ENCODE measurements around the gene CISH.

Gene CISH

DNA sequence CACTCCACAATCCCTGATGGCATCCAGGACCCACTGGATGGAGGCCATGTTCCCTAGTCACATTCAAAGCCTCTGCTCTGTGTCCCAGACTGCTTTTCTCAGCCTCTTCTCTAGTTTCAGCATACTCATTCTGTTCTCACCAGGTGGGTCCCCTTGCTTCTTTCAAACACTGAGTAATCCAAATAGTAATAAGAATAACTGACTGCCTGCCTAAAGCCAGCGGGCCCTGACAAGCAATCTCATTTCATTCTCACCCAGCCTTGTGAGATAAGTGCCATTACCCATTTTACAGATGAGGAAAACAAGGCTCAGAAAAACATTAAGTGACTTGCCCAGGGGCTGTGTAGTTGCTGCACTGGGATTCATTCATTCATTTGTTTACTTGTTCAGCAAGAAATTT, 30.8 kb upstream of the CISH start:
- DNase-seq: no peak
- intact Hi-C loops (cut with DNase I): no loop called here

DNA sequence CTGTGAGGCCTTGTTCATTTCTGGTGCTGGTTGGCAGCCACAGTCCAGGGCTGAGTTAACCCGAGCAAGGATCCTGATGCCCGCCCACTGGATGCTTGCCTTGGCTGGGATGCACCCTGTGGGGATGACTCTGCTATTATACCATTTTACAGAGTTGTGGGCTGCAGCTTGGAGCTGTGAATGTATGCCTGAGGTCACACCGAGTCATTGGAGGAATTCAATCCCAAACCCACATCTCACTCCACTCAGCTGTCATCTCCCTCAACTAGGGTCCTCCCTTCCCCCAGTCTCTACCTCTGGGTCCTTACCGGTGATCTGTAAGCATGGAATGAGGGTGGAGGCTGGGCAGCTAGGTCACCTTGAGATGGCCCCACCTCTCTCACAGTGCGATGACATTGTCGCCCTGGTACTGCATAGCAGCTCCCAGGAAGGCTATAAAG, 27.5 kb upstream of the CISH start:
- DNase-seq: no peak
- intact Hi-C loops (cut with DNase I): no loop called here

DNA sequence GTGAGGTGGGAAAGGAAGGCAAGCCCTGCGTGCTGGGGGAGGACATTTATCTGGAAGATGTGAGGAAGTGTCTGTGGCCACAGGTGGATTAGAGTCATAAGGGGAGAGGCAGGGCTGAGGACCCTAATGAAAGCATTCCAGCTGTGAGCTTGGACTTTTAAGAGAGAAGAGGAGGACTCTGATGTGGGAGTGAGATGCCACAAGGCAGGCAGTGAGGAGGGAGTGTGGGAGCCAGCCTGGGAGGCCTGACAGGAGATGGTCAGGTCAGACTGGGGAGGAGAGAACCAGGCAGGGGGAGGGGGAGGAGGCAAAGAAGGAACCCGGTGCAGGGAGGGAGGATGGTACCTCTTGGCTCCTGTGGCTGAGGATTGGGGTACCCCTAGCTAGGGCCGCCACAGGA, 26.4 kb upstream of the CISH start:
- no peak for DNase-seq
- intact Hi-C loops (cut with DNase I): no loop called here

DNA sequence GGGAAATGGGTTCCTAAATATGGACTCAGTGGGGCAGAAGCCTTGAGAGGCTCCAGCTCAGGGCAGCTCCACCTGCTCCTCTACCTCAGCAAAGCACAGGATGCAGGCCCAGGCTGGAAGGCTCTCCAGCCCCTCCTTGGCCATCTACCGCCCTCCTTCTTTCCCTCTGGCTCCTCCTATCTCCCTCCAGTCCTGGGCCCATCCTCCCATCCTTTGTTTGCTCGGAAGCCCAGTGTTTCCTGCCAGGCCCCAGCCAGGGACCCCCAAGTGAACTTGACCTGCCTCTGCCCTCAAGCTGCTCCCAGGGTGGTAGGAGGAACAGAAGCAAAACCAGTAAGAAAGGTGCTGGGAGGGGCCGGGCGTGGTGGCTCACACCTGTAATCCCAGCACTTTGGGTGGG, 25.4 kb upstream of the CISH start:
- no peak for DNase-seq
- intact Hi-C loops (cut with DNase I): no loop called here

DNA sequence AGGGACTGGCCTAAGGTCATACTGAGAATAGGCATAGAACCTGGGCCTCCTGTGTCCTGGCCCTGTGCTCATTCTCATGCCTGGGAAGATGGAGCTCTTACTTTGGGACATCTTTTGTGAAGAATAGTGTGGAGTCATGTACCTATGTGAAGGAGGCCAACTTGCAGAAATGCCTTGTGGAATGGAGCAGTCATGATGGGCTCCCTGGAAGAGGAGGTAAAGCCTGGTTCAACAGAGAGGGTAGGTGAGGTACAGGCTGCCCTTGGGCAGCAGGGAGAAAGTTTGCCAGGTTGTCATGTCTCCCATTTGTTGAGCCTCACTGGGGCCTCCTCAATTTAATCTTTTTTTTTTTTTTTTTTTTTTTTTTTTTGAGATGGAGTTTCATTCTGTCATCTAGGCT, 23.5 kb upstream of the CISH start:
- no peak for DNase-seq
- intact Hi-C loops (cut with DNase I): no loop called here

DNA sequence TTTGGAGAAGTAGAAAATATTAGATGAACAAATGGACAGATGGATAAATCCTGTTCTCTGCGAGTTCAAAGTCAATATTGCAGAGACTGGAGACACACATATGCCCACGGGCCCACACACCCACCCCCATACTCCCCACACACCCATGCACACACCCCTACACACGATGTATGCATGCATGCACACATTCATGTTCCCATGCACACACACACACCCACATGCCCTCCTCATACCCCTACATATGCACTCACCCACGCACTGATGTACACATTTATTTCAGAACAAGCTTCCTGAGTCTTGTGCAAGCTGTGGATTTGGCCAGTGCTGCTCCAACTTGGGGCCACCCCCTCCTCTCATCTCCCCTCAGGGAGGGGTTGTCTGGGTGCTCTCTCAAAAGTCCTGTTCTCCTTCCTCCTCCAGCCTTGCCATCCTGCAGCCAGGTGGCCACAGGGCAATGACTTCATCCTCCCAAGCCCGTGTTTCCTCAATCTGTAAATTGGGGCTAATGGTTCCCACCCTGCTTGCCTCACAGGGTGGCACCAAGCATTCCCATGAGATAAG, 21.7 kb upstream of the CISH start:
- intact Hi-C loops (cut with DNase I): no loop called here
- DNase-seq: no peak

DNA sequence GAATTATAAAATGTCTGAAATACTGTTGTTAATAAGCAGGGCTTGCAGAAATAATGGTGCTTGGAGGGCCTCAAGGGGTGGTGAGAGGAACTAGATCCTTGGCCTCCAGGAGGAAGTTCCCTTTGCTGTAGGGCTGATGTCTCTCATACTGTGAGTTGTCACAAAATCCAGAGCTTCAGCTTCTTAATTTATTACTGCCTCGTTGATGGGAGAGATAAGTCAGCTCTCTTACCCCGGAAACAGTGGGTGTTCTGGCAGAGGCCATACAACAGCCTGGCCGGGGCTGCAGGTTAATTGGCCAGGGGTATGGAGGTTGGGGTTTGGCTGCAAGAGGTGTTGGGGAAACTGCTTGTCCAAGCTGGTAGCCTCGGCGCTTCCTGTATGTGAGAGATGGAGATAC, 20.9 kb upstream of the CISH start:
- DNase-seq: no peak
- intact Hi-C loops (cut with DNase I): no loop called here

DNA sequence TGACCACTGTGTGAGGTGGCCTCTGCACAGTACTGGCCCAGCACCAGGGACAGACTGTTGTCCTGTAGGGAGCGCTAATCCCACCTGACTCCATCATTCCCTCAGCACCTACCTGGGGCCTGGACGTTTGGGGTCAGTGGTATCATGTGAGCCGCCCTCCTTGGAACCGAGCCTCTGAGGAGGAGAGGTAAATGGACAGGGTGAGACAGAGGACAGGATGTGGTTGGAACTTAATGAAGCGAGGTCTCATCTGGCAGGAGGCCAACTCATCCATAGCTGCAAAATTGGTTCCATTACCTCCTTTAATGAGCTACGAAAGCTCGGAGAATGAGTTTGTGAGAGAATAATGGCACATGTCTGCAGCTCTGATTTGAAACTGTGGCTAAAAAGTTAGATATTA, 19.3 kb upstream of the CISH start:
- DNase-seq: no peak
- intact Hi-C loops (cut with DNase I): no loop called here

DNA sequence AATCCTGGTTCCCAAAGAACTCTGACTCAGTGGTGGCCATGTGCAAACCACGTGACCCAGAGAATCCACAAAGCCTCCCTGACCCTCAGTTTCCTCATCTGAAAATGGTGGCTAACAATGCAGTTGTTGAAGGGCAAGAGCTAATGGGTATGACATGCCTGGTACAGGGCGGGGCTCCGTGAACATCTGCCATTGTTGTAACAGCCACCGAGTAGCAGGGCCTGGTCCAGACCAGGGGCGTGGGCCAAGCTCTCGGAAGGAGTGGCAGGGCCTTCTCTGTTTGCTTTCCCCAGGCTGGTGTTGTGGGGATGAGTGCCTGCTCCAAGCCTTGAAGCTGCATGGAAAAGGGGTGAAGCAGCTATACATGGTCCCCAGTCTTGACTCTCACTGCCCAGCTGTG, 18.8 kb upstream of the CISH start:
- intact Hi-C loops (cut with DNase I): no loop called here
- DNase-seq: no peak

DNA sequence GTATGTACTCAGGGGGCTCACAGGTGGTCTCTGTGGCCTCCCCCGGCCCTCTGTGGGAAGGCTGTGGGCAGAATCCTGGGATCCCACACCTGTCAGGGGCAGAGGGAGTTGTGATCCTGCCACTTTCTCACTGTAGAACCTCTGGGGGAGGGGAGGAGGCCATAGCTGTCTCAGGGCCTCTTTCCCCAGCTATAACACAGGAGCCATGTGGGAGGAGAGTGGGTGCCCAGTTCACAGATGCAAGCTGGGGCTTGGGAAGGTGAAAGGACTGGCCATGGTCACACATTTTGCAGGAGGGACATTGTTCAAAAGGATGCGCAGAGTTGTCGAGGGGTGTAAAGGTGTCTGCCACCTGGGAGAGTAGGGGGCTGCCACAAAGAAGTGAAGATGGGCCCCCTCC, 17.0 kb upstream of the CISH start:
- intact Hi-C loops (cut with DNase I): no loop called here
- no peak for DNase-seq

DNA sequence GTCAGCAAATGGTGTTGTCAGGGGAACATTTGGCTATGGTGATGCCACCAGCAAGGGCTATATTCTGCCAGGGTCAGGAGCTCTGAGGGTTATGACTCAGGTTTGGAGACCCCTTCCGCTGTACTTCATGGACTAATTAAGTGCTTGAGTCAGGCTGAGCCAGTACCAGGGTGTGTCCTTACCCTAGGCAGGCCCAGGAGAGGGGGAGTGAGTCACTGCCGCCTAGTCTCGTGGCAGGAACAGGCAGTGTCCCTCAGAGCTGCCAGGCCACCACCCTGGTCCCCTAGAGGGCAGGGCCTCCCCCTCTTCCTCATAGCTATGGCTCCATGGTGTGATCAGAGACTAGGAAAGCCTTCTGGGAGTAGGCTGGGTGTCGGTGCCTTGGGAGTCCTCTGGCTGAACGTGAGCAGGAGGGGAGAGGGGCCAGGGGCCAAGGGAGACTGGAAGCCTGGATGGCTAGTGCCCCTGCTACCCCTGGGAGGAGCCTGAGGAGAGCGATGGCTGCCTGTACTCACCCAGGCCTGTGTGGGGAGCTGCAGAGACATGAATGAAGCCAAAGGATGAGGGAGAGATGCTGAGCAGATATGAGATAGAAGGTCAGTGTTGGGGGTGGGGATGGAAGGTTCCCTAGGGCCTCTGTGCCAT, 16.0 kb upstream of the CISH start:
- peak in 31 of 42 donors; percentile 30 to 75 (median 55) for DNase-seq
- intact Hi-C loops (cut with DNase I): no loop called here

DNA sequence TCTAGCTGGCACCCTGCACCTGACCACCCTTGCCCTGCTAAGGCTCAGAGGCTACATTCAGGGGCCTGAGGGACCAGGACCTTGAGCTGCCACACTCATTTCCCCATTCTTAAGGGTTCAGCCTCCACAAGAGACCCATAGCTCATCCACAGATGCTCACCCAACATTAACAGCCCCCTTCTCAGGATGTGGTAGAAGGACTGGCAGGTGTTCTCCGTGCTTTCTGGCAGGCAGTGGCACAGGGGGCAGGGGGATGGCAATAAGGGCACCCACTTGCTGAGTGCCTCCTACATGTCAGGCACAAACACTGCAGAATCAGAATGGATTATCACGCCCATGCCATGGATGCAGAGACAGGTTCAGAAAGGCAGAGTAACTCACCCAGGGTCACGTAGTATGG, 14.8 kb upstream of the CISH start:
- no peak for DNase-seq
- intact Hi-C loops (cut with DNase I): no loop called here

DNA sequence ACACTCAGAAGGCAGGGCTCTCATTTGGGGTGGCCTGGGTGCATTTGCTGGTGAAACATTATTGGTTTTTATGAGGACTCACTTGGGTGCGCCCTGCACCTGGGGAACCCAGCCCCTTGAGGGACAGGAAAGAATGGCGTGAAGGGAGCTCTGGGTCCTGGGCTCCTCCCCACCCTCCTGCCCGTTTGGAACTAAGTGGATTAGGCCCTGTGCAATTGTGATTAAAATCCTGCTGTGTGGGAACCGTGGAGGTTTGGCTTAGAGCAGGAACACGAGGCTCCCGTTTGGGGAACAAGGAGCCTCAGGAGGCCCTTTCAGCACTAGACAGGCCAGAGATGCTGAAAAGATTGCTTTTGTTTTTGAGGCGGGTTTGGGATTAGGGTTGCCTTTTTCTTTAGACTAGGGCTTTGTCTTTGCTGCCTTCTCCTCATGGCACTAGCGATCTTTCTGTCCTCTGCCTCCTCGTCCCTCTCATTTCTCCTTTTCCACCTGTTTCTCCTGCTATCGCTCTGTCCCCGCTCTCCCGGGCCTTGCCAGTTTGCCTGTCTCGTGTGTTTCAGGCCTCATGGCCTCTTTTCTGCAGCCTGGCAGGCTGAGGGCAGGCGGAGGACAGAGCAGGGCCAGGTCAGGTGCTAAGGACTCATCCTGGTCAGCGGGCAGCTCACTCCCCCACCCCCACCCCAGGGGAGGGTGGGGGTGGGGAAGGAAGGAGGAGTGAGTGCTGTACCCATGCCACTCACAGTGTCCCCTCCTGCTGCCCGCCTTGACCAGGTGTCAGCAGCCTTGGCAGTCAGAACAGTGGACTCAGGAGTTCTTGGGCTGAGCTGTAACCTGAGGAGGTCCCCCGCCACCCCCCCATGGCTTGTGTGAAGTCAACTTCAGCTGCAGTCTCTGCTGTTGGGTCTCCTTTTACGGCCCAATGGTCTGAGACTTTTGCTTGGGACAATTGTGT, 13.9 kb upstream of the CISH start:
- intact Hi-C loops (cut with DNase I): no loop called here
- DNase-seq: no peak

DNA sequence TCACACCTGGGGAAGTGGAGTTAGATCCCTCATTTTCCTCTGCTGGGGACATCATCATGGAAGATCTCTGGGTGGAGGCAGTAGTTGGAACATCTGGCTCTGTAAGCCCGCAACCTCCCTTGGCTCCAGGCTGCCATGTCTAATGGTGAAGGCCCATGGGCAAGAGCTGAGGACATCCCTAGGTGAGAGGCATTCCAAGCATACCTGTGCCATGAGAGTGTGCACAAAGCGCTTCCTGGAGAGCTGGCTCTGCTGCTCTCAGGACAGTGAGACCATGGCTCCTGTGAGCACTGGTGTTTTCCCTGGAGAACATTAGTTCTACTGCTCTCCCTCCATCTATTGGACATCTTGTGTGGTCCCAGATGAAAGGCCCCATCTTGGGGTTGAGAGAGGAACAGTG, 13.1 kb upstream of the CISH start:
- DNase-seq: no peak
- intact Hi-C loops (cut with DNase I): no loop called here

DNA sequence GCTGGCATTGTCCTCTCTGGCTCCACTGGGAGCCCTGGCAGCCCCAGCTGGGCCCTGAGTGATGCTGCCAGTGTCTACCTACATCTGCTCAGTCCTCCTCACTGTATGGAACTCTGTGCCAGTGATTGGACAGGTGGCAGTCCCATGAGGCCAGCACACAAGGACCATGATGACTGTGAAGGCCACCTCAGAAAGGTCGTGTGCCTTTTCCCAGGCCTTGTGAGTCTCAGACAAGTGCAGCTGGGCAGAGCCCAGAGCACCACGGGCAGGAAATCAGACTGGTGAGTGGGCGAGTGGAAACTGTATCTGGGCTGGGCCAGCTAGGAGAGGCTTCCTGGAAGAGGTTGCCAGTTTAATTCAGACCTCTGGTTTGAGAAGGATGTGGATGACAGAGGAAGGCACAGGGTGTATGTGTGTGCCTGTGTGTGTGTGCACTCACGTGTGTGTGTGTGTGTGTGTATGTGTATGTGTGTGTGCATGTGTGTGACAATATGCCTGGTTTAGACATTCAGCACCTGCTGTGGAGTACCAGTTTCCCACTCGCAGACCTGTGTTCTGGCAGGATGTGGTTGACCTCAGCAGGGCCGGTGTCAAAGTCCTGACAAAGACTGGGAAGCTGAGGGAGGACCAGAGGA, 12.4 kb upstream of the CISH start:
- DNase-seq: no peak

DNA sequence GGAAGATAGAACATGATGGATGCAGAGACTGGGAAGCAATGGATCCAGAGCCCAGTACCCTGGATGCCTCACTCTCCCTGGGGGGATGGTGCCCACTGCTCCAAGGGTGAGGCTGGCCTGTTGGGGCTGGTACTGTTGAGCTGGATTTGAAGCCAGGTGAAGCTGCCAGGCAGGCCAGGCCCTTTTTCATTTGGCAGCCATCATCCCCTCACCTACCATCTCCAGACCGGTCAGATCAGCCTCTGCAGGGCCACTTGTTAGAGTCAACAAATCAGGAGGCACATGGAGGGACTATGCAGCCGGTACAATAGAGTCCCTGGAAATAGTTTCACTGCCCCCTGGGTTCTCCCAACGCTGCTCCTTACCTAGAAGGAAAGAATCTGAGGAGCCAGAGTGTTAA, 11.3 kb upstream of the CISH start:
- intact Hi-C loops (cut with DNase I): no loop called here

More for the DNA sequence above, 12.4 kb upstream of the CISH start:
- intact Hi-C loops (cut with DNase I): no loop called here

DNA sequence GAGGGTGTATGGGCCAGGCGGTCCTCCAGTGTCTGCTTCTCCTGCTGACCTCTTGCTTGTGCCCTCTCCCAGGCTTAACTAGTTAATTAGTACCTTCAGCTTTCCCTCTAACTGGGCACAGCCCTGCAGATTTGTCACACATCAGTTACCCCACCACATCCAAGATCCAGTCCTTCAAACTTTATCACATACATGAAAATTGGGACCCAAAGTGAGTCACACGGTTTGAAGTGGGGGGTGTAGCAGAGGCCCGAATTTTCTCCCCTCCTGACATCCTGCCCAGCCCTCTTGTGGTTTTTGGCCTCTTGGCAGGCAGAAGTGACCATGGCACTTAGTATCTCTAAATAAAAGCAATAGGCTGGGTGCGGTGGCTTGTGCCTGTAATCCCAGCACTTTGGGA, 9.2 kb upstream of the CISH start:
- DNase-seq: no peak

More for the DNA sequence above, 11.3 kb upstream of the CISH start:
- no peak for DNase-seq

DNA sequence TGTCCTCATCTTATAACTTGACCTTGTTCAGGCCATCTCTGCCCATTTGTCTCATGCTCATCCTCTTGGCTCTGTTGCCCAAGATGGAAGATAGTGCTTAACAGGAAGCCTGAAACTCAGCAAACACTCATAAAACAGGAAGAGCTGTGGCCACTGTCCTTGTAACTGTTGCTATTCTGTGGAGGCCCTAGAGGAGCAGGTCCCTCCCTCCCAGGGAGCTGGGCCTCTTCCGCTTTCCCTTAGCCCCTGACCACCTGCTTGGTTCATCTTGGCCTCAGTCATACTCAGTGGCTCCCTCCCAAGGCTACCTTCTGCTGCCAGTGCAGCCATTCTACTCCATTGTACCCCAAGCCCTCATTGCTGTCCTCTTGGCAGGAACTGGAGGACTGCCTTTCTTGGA, 8.8 kb upstream of the CISH start:
- DNase-seq: peak in 21 of 42 donors; percentile 13 to 69 (median 37)
- intact Hi-C loops (cut with DNase I): no loop called here

More for the DNA sequence above, 9.2 kb upstream of the CISH start:
- intact Hi-C loops (cut with DNase I): no loop called here

DNA sequence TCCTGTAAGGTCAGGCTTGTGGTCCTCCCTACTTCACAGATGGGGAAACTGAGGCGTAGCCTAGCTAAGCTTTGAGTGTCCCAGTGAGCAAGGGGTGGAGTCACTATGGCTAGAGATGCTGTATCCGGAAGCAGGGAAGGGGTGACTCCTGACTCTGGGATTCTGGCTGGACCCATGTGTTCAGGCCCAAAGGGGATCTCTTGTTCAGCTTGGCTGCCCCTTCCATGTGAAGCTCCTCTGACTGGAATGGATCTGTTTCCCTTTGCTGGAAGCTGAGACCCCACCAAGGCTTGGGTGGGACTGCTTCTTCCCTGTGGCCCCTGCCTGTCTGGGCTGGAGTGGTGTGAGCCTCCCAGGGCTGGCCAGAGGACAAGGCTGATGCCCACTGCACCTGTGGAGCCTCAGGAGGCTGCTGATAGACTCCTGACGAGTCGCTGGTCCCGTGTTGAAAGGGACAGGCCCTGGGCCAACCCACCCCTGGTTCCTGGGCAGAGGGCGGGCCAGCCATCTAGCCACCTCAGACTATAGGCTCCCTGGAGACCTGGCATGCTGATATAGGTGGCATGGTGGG, 6.4 kb upstream of the CISH start:
- no peak for DNase-seq
- intact Hi-C loops (cut with DNase I): loop anchor here (5.0 kb wide), 2 partner anchors 54 to 769 kb away; partner anchors contain the start of genes DOCK3 and MANF
